GM12878 (cell line): ENCODE measurements around the gene GLT1D1. TPM values are rescaled to one million over a fixed set of nuclear protein-coding genes. Genes with fewer than 3 reads are reported as not detected.

Experiments used
- IRF4 ChIP-seq: IDR thresholded peaks from 2 replicates; pipeline ENCODE4 v1.6.1; 2011; ENCODE audit warnings: low read depth, low read length
- MXI1 ChIP-seq: fragments of 150-350 bp; IDR thresholded peaks from 2 replicates; pipeline ENCODE4 v1.6.1; 2011; ENCODE audit warnings: low read depth, mild to moderate bottlenecking, inconsistent platforms, low read length, improper control_type of control experiment
- polyA plus RNA-seq, 11 experiments: library from polyadenylated mRNA; depleted of rRNA in 4 of 11; unstranded in 6 of 11; stranded (reverse) in 5 of 11; fragments of >200 nt; fragmentation: Nextera tagmentation in 4 of 11; fragmentation: Illumina TruSeq in 1 of 11; extraction: Ambion mirVana in 4 of 11; extraction: Trizol in 1 of 11; gene quantifications; 1 replicate in 1 of 11; 2 replicates in 10 of 11; pipeline versions ENCODE4 v1.2.1 to v1.2.3, GENCODE V29; 2011 to 2016; ENCODE audit warnings: inconsistent platforms in 2 of 11, missing spikeins in 2 of 11, low read depth in 1 of 11
- total RNA-seq, 4 experiments: library from RNA; depleted of rRNA in 3 of 4; stranded (reverse); fragments of >200 nt in 3 of 4; fragmentation: Illumina TruSeq in 1 of 4; extraction: Trizol in 1 of 4; gene quantifications; 2 replicates each; pipeline versions ENCODE4 v1.2.1 to v1.2.3, GENCODE V29; 2013 to 2021
- TF ChIP-seq, protein P1 (sequence below): fragments of 450-650 bp; IDR thresholded peaks from 2 replicates; pipeline ENCODE4 v1.6.1; 2017; ENCODE audit warnings: mild to moderate bottlenecking, low read depth, inconsistent platforms; ENCODE audit not compliant: poor library complexity, severe bottlenecking
- TF ChIP-seq, protein P2 (sequence below): IDR thresholded peaks from 2 replicates; pipeline ENCODE4 v1.6.1; 2012; ENCODE audit warnings: improper control_type of control experiment, low read depth, low read length; ENCODE audit not compliant: insufficient replicate concordance

GLT1D1 gene
- total and polyA plus RNA-seq, 10 of the 15 experiments (the other 5 are each of a cell fraction or from before 2014, with no cell fraction given), result 0.42 to 62.8 (median 3.0) TPM

DNA sequence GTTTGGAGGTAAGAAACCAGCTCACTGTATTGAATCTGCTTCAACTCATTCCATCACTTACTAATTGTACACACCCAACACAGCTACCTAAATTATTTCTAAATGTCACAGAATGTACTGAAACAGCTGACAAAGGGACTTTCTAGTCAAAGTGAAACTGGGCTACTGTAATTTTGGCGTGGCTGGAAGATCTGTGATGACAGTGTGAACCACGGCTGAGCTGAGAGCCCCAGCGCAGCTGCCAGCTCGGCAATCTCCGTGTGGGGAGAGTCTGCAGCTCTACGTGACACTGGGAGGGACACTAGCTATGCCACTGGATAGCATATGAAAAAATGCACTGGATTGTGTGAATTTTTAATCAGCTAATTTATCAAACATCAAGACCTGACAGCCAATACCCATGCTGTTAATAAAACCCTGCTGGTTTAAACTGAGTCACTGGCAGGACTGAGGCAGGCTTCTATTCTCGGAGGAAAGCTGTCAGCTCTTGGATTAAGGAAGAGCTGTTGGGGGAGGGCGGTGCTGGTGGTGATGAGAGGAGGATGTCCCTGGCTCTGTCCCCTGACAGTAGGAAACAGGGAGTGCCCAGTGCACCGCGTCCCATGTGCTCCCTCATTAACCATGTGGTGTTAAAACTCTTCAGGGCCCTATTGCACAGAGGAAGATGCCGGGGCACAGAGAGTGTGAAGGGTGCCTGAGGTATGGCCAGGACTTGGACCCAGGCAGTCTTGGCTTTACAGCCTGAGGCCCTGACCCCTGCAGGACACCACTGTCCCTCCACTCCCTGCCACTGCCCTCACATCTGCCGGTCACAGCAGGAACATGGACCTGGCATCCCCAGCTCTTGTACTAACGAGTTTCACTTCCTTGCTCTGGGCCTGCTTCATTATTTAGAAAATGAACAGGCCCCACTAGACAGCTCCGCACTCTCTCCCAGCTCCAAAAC is 42.8 kb upstream of the GLT1D1 start (continued):
- TF ChIP-seq, protein P1, sequence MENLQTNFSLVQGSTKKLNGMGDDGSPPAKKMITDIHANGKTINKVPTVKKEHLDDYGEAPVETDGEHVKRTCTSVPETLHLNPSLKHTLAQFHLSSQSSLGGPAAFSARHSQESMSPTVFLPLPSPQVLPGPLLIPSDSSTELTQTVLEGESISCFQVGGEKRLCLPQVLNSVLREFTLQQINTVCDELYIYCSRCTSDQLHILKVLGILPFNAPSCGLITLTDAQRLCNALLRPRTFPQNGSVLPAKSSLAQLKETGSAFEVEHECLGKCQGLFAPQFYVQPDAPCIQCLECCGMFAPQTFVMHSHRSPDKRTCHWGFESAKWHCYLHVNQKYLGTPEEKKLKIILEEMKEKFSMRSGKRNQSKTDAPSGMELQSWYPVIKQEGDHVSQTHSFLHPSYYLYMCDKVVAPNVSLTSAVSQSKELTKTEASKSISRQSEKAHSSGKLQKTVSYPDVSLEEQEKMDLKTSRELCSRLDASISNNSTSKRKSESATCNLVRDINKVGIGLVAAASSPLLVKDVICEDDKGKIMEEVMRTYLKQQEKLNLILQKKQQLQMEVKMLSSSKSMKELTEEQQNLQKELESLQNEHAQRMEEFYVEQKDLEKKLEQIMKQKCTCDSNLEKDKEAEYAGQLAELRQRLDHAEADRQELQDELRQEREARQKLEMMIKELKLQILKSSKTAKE, result peak; percentile 86
- TF ChIP-seq MXI1 (peak; percentile 65), IRF4 (peak; percentile 91)
- TF ChIP-seq, protein P2, sequence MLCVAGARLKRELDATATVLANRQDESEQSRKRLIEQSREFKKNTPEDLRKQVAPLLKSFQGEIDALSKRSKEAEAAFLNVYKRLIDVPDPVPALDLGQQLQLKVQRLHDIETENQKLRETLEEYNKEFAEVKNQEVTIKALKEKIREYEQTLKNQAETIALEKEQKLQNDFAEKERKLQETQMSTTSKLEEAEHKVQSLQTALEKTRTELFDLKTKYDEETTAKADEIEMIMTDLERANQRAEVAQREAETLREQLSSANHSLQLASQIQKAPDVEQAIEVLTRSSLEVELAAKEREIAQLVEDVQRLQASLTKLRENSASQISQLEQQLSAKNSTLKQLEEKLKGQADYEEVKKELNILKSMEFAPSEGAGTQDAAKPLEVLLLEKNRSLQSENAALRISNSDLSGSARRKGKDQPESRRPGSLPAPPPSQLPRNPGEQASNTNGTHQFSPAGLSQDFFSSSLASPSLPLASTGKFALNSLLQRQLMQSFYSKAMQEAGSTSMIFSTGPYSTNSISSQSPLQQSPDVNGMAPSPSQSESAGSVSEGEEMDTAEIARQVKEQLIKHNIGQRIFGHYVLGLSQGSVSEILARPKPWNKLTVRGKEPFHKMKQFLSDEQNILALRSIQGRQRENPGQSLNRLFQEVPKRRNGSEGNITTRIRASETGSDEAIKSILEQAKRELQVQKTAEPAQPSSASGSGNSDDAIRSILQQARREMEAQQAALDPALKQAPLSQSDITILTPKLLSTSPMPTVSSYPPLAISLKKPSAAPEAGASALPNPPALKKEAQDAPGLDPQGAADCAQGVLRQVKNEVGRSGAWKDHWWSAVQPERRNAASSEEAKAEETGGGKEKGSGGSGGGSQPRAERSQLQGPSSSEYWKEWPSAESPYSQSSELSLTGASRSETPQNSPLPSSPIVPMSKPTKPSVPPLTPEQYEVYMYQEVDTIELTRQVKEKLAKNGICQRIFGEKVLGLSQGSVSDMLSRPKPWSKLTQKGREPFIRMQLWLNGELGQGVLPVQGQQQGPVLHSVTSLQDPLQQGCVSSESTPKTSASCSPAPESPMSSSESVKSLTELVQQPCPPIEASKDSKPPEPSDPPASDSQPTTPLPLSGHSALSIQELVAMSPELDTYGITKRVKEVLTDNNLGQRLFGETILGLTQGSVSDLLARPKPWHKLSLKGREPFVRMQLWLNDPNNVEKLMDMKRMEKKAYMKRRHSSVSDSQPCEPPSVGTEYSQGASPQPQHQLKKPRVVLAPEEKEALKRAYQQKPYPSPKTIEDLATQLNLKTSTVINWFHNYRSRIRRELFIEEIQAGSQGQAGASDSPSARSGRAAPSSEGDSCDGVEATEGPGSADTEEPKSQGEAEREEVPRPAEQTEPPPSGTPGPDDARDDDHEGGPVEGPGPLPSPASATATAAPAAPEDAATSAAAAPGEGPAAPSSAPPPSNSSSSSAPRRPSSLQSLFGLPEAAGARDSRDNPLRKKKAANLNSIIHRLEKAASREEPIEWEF, result no peak
